HFFc6 (cell line): ENCODE results near the gene RHPN2. TPM values are rescaled to one million over a fixed set of nuclear protein-coding genes. Genes with fewer than 3 reads are reported as not detected.
A peak's percentile ranks its signal among the peaks of the same experiment; 100 is the strongest.

Experiments used
- DNase-seq: peaks from one replicate; pipeline ENCODE4 v3.0.0-alpha.2; 2018
- H3K27ac Mint-ChIP-seq: 2 replicates; pipeline ENCODE4 v1.8.0; 2020; ENCODE audit warnings: mild to moderate bottlenecking, mixed read lengths
- H3K27me3 Mint-ChIP-seq: 2 replicates; pipeline ENCODE4 v1.8.0; 2021; ENCODE audit warnings: mild to moderate bottlenecking, moderate library complexity, mixed read lengths; ENCODE audit not compliant: insufficient read depth
- H3K36me3 Mint-ChIP-seq: 2 replicates; pipeline ENCODE4 v1.8.0; 2021; ENCODE audit warnings: low read depth, mixed read lengths
- H3K4me1 Mint-ChIP-seq: 2 replicates; pipeline ENCODE4 v1.8.0; 2020; ENCODE audit warnings: low read depth, mixed read lengths
- H3K4me3 Mint-ChIP-seq: 2 replicates; pipeline ENCODE4 v1.8.0; 2020; ENCODE audit warnings: mild to moderate bottlenecking, moderate library complexity, mixed read lengths
- H3K9me3 Mint-ChIP-seq: 2 replicates; pipeline ENCODE4 v1.8.0; 2020; ENCODE audit warnings: mild to moderate bottlenecking, mixed read lengths
- total RNA-seq, 6 experiments: library from RNA; stranded (reverse); fragmentation: NEBNext Ultra II Directional; extraction: Animal tissue kit (Norgen Biotek cat#: 25700); gene quantifications; 2 replicates in 1 of 6; 3 replicates in 5 of 6; pipeline ENCODE4 v1.2.3, GENCODE V29; 2021
- TF ChIP-seq, protein P1 (sequence below): fragments of 200-600 bp; sonication (generic); IDR thresholded peaks from 2 replicates; pipeline ENCODE4 v1.5.0; 2021; ENCODE audit warnings: antibody characterized with exemption, mild to moderate bottlenecking

RHPN2 gene
- total RNA-seq, 6 experiments from 2014 or later, result 2.7 to 5.4 (median 3.4) TPM

DNA sequence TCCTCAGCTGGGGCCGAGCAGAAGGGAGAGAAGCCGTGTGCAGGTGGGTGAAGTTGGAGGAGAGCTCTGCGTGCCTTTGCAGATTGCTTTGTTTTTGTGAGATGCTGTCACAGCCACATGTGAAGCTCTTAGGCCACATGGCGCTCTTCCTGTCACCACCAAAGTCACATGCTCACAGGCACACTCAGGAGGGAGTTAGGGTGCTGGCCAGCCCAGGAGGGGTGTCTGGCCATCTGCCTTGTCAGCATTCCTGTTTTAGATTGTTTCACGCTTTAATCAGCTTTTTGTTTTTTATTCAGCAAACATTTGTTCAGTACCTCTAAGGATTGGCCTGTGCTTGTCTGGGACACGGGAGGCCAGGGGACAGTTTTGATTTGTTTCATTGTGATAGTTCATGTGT, 38.2 kb upstream of the RHPN2 start:
- H3K4me1 Mint-ChIP-seq, result peaks cover 2% of the 10 kb centered on the region
- H3K9me3 Mint-ChIP-seq, result no peaks in the 10 kb centered on the region
- no peak for DNase-seq
- TF ChIP-seq, protein P1, sequence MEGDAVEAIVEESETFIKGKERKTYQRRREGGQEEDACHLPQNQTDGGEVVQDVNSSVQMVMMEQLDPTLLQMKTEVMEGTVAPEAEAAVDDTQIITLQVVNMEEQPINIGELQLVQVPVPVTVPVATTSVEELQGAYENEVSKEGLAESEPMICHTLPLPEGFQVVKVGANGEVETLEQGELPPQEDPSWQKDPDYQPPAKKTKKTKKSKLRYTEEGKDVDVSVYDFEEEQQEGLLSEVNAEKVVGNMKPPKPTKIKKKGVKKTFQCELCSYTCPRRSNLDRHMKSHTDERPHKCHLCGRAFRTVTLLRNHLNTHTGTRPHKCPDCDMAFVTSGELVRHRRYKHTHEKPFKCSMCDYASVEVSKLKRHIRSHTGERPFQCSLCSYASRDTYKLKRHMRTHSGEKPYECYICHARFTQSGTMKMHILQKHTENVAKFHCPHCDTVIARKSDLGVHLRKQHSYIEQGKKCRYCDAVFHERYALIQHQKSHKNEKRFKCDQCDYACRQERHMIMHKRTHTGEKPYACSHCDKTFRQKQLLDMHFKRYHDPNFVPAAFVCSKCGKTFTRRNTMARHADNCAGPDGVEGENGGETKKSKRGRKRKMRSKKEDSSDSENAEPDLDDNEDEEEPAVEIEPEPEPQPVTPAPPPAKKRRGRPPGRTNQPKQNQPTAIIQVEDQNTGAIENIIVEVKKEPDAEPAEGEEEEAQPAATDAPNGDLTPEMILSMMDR, result no peak
- H3K4me3 Mint-ChIP-seq, result no peak overlapping the region
- peaks cover 23% of the 10 kb centered on the region for H3K36me3 Mint-ChIP-seq
- no peak overlapping the region for H3K27ac Mint-ChIP-seq
- H3K27me3 Mint-ChIP-seq, result no peaks in the 10 kb centered on the region

DNA sequence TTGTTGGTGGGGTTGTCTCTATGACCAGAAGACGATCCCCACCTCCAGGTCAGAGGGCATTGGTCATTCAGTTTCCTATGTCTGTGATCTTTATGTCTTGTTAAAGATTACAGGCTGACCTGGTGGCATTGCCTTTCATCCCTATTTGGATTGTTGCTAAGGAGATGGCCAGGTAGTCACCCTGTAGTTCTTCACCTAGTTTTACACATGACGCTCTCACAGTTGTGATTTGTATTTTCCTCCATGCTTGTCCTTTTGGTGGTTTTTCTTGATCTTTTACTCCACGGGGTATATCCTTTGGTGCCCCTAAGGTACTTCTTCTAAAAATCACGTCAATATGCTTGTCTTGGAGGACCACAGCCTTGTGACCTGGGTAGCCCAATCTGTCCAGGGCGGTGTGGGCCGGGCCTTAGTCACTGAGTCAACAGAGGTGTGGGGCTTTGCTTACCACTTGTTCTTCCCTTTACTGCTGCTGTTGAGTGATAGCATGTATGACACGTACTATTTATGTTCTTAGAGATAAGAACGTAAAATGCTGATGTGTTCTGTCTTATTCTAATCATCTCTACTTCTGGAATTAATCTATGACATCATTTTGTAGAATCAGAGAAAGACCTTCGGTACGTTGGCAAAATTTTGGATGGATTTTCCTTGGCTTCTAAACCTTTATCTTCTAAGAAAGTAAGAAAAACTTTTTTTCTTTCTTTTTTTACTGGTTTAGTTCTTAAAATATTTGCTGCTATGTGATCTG, 36.4 kb upstream of the RHPN2 start:
- Mint-ChIP-seq H3K9me3 (no peaks in the 10 kb centered on the region), H3K36me3 (peaks cover 26% of the 10 kb centered on the region), H3K4me3 (no peak overlapping the region), H3K27me3 (no peaks in the 10 kb centered on the region), H3K4me1 (peaks cover 9% of the 10 kb centered on the region), H3K27ac (no peak overlapping the region)
- TF ChIP-seq, protein P1, result no peak
- DNase-seq, result no peak

DNA sequence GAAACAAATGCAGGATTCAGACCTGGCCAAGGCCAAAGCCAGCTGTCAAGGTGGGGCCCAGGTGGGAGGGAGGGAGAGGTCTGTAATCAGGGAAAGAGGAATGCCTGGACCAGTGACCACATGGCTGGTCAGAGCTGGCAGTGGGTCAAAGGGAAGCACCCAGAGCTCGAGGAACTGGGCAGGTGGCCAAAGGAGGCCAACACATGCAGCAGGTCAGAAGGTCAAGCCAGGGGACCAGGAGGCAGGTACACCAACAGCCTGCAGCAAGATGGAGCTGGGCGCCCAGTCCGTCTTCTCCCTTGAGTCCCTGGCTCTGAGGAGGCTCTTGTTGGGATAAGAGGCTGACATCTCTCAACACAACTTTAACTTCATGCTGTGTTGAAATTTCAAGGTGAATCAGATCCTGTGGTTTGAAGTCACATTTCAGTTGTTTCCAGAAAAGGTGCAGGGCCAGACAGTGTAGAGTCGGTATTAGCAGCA, 33.4 kb upstream of the RHPN2 start:
- H3K36me3 Mint-ChIP-seq, result peaks cover 26% of the 10 kb centered on the region
- no peak overlapping the region for H3K4me3 Mint-ChIP-seq
- no peaks in the 10 kb centered on the region for H3K27me3 Mint-ChIP-seq

GRCh38 chr19:33096005-33096404, 31.3 kb upstream of the RHPN2 start:
- Mint-ChIP-seq H3K4me3 (no peak overlapping the region), H3K27ac (no peak overlapping the region), H3K4me1 (peaks cover 9% of the 10 kb centered on the region), H3K27me3 (no peaks in the 10 kb centered on the region), H3K9me3 (no peaks in the 10 kb centered on the region), H3K36me3 (peaks cover 22% of the 10 kb centered on the region)
- no peak for DNase-seq
- TF ChIP-seq, protein P1, result no peak

More for the DNA sequence above, 33.4 kb upstream of the RHPN2 start:
- DNase-seq, result no peak
- Mint-ChIP-seq H3K27ac (peak overlapping the region; percentile 52), H3K9me3 (no peaks in the 10 kb centered on the region), H3K4me1 (peaks cover 9% of the 10 kb centered on the region)
- TF ChIP-seq, protein P1, result no peak

GRCh38 chr19:33094436-33095067, 29.9 kb upstream of the RHPN2 start:
- no peak for DNase-seq
- no peaks in the 10 kb centered on the region for H3K27me3 Mint-ChIP-seq
- H3K36me3 Mint-ChIP-seq, result peaks cover 25% of the 10 kb centered on the region
- TF ChIP-seq, protein P1, result no peak
- H3K4me3 Mint-ChIP-seq, result no peak overlapping the region
- peaks cover 9% of the 10 kb centered on the region for H3K4me1 Mint-ChIP-seq
- no peaks in the 10 kb centered on the region for H3K9me3 Mint-ChIP-seq
- H3K27ac Mint-ChIP-seq, result no peak overlapping the region
